NB4 (cell line): ENCODE measurements around the gene UBN2.

Source experiments
- MYC ChIP-seq: IDR thresholded peaks from 2 replicates; pipeline ENCODE4 v1.6.1; 2011; ENCODE audit warnings: low read depth, low read length
- POLR2A ChIP-seq: IDR thresholded peaks from 2 replicates; pipeline ENCODE4 v1.6.1; 2011; ENCODE audit warnings: mild to moderate bottlenecking; ENCODE audit not compliant: insufficient read length; ENCODE audit errors: extremely low read depth
- TF ChIP-seq, protein P1 (sequence below): IDR thresholded peaks from one replicate; pipeline ENCODE4 v1.5.1; 2012; ENCODE audit warnings: low read depth, low read length
- TF ChIP-seq, protein P2 (sequence below): IDR thresholded peaks from 2 replicates; pipeline ENCODE4 v1.6.1; 2011; ENCODE audit warnings: low read depth, low read length

DNA sequence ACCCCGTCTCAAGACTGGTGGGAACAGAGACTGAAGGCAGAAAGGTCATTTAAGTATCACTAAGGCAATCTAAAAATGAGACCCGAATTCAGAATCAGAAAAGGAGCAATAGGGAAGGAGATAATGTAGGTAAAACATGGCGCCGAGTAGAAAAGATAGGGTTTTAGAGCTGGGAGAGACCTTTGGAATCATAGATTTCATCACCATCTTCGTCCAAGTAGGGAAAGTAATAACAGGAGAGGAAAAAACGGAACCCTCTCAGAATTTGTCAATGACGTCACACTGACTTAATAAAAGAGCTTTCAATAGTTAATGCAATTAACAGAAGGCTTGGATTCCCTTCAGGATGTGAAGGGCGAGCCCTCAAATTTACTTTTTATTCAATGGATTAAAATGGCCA is 1.0 kb upstream of the UBN2 start:
- TF ChIP-seq, protein P1, sequence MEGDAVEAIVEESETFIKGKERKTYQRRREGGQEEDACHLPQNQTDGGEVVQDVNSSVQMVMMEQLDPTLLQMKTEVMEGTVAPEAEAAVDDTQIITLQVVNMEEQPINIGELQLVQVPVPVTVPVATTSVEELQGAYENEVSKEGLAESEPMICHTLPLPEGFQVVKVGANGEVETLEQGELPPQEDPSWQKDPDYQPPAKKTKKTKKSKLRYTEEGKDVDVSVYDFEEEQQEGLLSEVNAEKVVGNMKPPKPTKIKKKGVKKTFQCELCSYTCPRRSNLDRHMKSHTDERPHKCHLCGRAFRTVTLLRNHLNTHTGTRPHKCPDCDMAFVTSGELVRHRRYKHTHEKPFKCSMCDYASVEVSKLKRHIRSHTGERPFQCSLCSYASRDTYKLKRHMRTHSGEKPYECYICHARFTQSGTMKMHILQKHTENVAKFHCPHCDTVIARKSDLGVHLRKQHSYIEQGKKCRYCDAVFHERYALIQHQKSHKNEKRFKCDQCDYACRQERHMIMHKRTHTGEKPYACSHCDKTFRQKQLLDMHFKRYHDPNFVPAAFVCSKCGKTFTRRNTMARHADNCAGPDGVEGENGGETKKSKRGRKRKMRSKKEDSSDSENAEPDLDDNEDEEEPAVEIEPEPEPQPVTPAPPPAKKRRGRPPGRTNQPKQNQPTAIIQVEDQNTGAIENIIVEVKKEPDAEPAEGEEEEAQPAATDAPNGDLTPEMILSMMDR = no peak
- TF ChIP-seq, protein P2, sequence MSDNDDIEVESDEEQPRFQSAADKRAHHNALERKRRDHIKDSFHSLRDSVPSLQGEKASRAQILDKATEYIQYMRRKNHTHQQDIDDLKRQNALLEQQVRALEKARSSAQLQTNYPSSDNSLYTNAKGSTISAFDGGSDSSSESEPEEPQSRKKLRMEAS = no peak
- TF ChIP-seq POLR2A (no peak), MYC (no peak)
